NCI-H1436 (cell line): Measurements from ENCODE around the gene NDUFA8.
"Not testable (repeated sequence)": the region's sequence is repeated elsewhere in the genome, so short reads cannot be mapped to it uniquely, and the experiment has no call there.

Source experiments
- DNase-seq: peaks from one replicate; lab custom pipeline; 2025; lab: John Stamatoyannopoulos, UW

The NDUFA8 gene

GRCh38 chr9:122121391-122121790 is 38.2 kb downstream of the NDUFA8 start:
- DNase-seq, result no peak

GRCh38 chr9:122120316-122121071 is 39.1 kb downstream of the NDUFA8 start:
- no peak for DNase-seq

GRCh38 chr9:122119721-122120120 is 39.9 kb downstream of the NDUFA8 start:
- DNase-seq, result no peak

GRCh38 chr9:122119166-122119521 is 40.4 kb downstream of the NDUFA8 start:
- no peak for DNase-seq

GRCh38 chr9:122118343-122119165 is 41.0 kb downstream of the NDUFA8 start:
- no peak for DNase-seq

- DNase-seq, result not testable (repeated sequence)
These were observed 42.3 kb downstream of the NDUFA8 start for GRCh38 chr9:122117241-122117640.

GRCh38 chr9:122116448-122117173 is 43.0 kb downstream of the NDUFA8 start:
- no peak for DNase-seq

- no peak for DNase-seq
These were observed 43.5 kb downstream of the NDUFA8 start for GRCh38 chr9:122116040-122116439.

- DNase-seq, result no peak
These were observed 44.2 kb downstream of the NDUFA8 start for GRCh38 chr9:122115176-122116035.

- DNase-seq, result no peak
These were observed 46.0 kb downstream of the NDUFA8 start for GRCh38 chr9:122113574-122113973.

- no peak for DNase-seq
These were observed 47.3 kb downstream of the NDUFA8 start for GRCh38 chr9:122112238-122112637.

- DNase-seq, result no peak
These were observed 48.0 kb downstream of the NDUFA8 start for GRCh38 chr9:122111413-122112085.

- no peak for DNase-seq
These were observed 49.3 kb downstream of the NDUFA8 start for GRCh38 chr9:122110100-122110833.

- no peak for DNase-seq
These were observed 50.4 kb downstream of the NDUFA8 start for GRCh38 chr9:122109035-122109813.

GRCh38 chr9:122107291-122107805 is 52.2 kb downstream of the NDUFA8 start:
- DNase-seq, result no peak

GRCh38 chr9:122106576-122106975 is 53.0 kb downstream of the NDUFA8 start:
- no peak for DNase-seq

GRCh38 chr9:122103985-122104384 is 55.6 kb downstream of the NDUFA8 start:
- no peak for DNase-seq

- DNase-seq, result no peak
These were observed 57.4 kb downstream of the NDUFA8 start for GRCh38 chr9:122102156-122102555.

GRCh38 chr9:122100756-122101155 is 58.8 kb downstream of the NDUFA8 start:
- no peak for DNase-seq
